HS-27A (cell line): Measurements from ENCODE around the gene RBMY1E.
"Not testable (repeated sequence)": the region's sequence is repeated elsewhere in the genome, so short reads cannot be mapped to it uniquely, and the experiment has no call there.

Experiments used
- DNase-seq: peaks from one replicate; pipeline ENCODE4 v3.0.0-alpha.2; 2012; ENCODE audit warnings: low read depth, missing footprints

Gene RBMY1E

GRCh38 chrY:21917932-21918331 is at the start of gene RBMY1E:
Gene RBMY1E (minus strand): TSS chrY:21918032. CDS start chrY:21916054, 1,978 bp downstream.
- DNase-seq, result not testable (repeated sequence)

GRCh38 chrY:21894426-21894825 is 23.4 kb downstream of the RBMY1E start, which contains the start of gene RBMY1D:
Gene RBMY1D (minus strand): TSS chrY:21894526. CDS start chrY:21892513, 2,013 bp downstream.
- not testable (repeated sequence) for DNase-seq

GRCh38 chrY:21869407-21870076 is 48.3 kb downstream of the RBMY1E start:
- DNase-seq, result not testable (repeated sequence)
